GM23338 (cell line): ENCODE results near the gene NUP214. TPM values are rescaled to one million over a fixed set of nuclear protein-coding genes. Genes with fewer than 3 reads are reported as not detected.

ENCODE experiments used
- ATAC-seq: fragments of 200-7000 bp; cut with Tn5 transposase; 3 replicates; pipeline ENCODE4 v1.9.1; 2020
- DNase-seq: peaks from one replicate; pipeline ENCODE4 v3.0.0-alpha.2; 2015; ENCODE audit warnings: low spot score
- H2AFZ ChIP-seq: fragments of 200-600 bp; sonication (generic); 2 replicates; pipeline ENCODE4 v1.8.0; 2016; ENCODE audit warnings: antibody characterized with exemption, mild to moderate bottlenecking, moderate library complexity
- H3F3A ChIP-seq: fragments of 200-600 bp; sonication (generic); replicated peaks from 2 replicates; pipeline ENCODE4 v1.8.0; 2017; ENCODE audit warnings: antibody characterized with exemption, mixed run types, low read depth
- H3K27ac ChIP-seq: fragments of 200-600 bp; sonication (generic); 2 replicates; pipeline ENCODE4 v1.6.1; 2016; ENCODE audit warnings: low read depth
- H3K27me3 ChIP-seq: fragments of 200-600 bp; sonication (generic); 2 replicates; pipeline ENCODE4 v1.8.0; 2016; ENCODE audit warnings: mild to moderate bottlenecking, mixed run types, moderate library complexity; ENCODE audit not compliant: insufficient read depth
- H3K36me3 ChIP-seq: fragments of 200-600 bp; sonication (generic); 2 replicates; pipeline ENCODE4 v1.8.0; 2016; ENCODE audit warnings: mild to moderate bottlenecking; ENCODE audit not compliant: insufficient read depth
- H3K4me1 ChIP-seq: fragments of 200-600 bp; sonication (generic); 2 replicates; pipeline ENCODE4 v1.8.0; 2016; ENCODE audit warnings: mild to moderate bottlenecking, moderate library complexity; ENCODE audit not compliant: insufficient read depth
- H3K4me2 ChIP-seq: fragments of 200-600 bp; sonication (generic); 2 replicates; pipeline ENCODE4 v1.7.1; 2017; ENCODE audit warnings: mixed run types
- H3K4me3 ChIP-seq: fragments of 200-600 bp; sonication (generic); 2 replicates; pipeline ENCODE4 v1.6.1; 2016; ENCODE audit warnings: mixed run types
- H3K79me2 ChIP-seq: fragments of 200-600 bp; sonication (generic); replicated peaks from 2 replicates; pipeline ENCODE4 v1.8.0; 2017; ENCODE audit warnings: mild to moderate bottlenecking; ENCODE audit not compliant: insufficient read depth
- H3K9me2 ChIP-seq: fragments of 200-600 bp; sonication (generic); 2 replicates; pipeline ENCODE4 v1.8.0; 2017; ENCODE audit not compliant: insufficient read depth
- H4K20me1 ChIP-seq: fragments of 200-600 bp; sonication (generic); replicated peaks from 2 replicates; pipeline ENCODE4 v1.8.0; 2017; ENCODE audit warnings: mild to moderate bottlenecking; ENCODE audit not compliant: insufficient read depth
- H3K27ac Mint-ChIP-seq: 2 replicates; pipeline ENCODE4 v1.8.0; 2020; ENCODE audit warnings: inconsistent platforms, mild to moderate bottlenecking, moderate library complexity, mixed read lengths
- H3K27me3 Mint-ChIP-seq: 3 replicates; pipeline ENCODE4 v1.8.0; 2022; ENCODE audit warnings: low read depth, mild to moderate bottlenecking, moderate library complexity, mixed read lengths, inconsistent platforms; ENCODE audit not compliant: insufficient read depth, poor library complexity
- H3K36me3 Mint-ChIP-seq: 3 replicates; pipeline ENCODE4 v1.8.0; 2021; ENCODE audit warnings: low read depth, mild to moderate bottlenecking, inconsistent platforms, moderate library complexity, mixed read lengths
- H3K4me1 Mint-ChIP-seq: 3 replicates; pipeline ENCODE4 v1.8.0; 2020; ENCODE audit warnings: mild to moderate bottlenecking, inconsistent platforms, mixed read lengths
- H3K4me3 Mint-ChIP-seq: 3 replicates; pipeline ENCODE4 v1.8.0; 2021; ENCODE audit warnings: moderate library complexity, mild to moderate bottlenecking, inconsistent platforms, mixed read lengths
- H3K9me3 Mint-ChIP-seq: 3 replicates; pipeline ENCODE4 v1.8.0; 2020; ENCODE audit warnings: moderate library complexity, mild to moderate bottlenecking, inconsistent platforms, mixed read lengths
- CREB1 ChIP-seq: fragments of 250-450 bp; sonication (Bioruptor Pico); IDR thresholded peaks from 2 replicates; pipeline ENCODE4 v1.5.0; 2020; ENCODE audit warnings: low read depth, mild to moderate bottlenecking, moderate library complexity
- CTCF ChIP-seq, 2 experiments: fragments of 200-600 bp in 1 of 2; sonication (generic) in 1 of 2; conservative IDR thresholded peaks; 2 replicates each; pipeline versions ENCODE4 v1.5.1 to v1.6.1; 2016 to 2017; ENCODE audit warnings: antibody characterized with exemption in 2 of 2, low read depth in 2 of 2, mild to moderate bottlenecking in 2 of 2, moderate library complexity in 1 of 2
- ETS1 ChIP-seq: IDR thresholded peaks from 2 replicates; pipeline ENCODE4 v1.6.1; 2016; ENCODE audit warnings: antibody characterized with exemption
- EZH2 ChIP-seq: fragments of 200-600 bp; sonication (generic); IDR thresholded peaks from one replicate; pipeline ENCODE4 v1.8.0; 2017; ENCODE audit warnings: antibody characterized with exemption, mild to moderate bottlenecking, low read depth; ENCODE audit not compliant: unreplicated experiment
- EZH2phosphoT487 ChIP-seq: fragments of 200-600 bp; sonication (generic); IDR thresholded peaks from one replicate; pipeline ENCODE4 v1.8.1; 2018; ENCODE audit warnings: antibody characterized with exemption; ENCODE audit not compliant: unreplicated experiment
- NANOG ChIP-seq: IDR thresholded peaks from 2 replicates; pipeline ENCODE4 v1.6.1; 2016; ENCODE audit warnings: antibody characterized with exemption, borderline replicate concordance
- POLR2AphosphoS5 ChIP-seq: IDR thresholded peaks from 2 replicates; pipeline ENCODE4 v1.6.1; 2016; ENCODE audit warnings: antibody characterized with exemption, low read depth
- REST ChIP-seq: IDR thresholded peaks from one replicate; pipeline ENCODE4 v1.6.1; 2018; ENCODE audit warnings: antibody characterized with exemption; ENCODE audit not compliant: unreplicated experiment
- ZNF114 ChIP-seq: fragments of 250-450 bp; sonication (Bioruptor Pico); IDR thresholded peaks from 2 replicates; pipeline ENCODE4 v1.5.0; 2020; ENCODE audit warnings: mild to moderate bottlenecking, moderate library complexity
- ZNF331 ChIP-seq: fragments of 250-450 bp; sonication (Bioruptor Pico); IDR thresholded peaks from 2 replicates; pipeline ENCODE4 v1.5.0; 2020; ENCODE audit warnings: low read depth, mild to moderate bottlenecking, moderate library complexity
- ZNF462 ChIP-seq: fragments of 250-450 bp; sonication (Bioruptor Pico); IDR thresholded peaks from 2 replicates; pipeline ENCODE4 v1.5.0; 2020; ENCODE audit warnings: mild to moderate bottlenecking, moderate library complexity
- polyA plus RNA-seq: library from polyadenylated mRNA; unstranded; fragments of >200 nt; fragmentation: Nextera tagmentation; extraction: Ambion mirVana; gene quantifications from 2 replicates; pipeline ENCODE4 v1.2.1, GENCODE V29; 2016
- total RNA-seq: library from RNA; depleted of rRNA; stranded (reverse); fragments of >200 nt; shearing (Covaris generic); gene quantifications from 2 replicates; pipeline ENCODE4 v1.2.3, GENCODE V29; 2014

Gene NUP214
- total and polyA plus RNA-seq, 2 experiments from 2014 or later, result 36.0 to 57.0 TPM

- peaks cover 4% of the 10 kb centered on the region for H3K36me3 Mint-ChIP-seq
- Histone ChIP-seq H4K20me1 (no peaks in the 10 kb centered on the region), H3K4me2 (no peak overlapping the region), H2AFZ (no peak overlapping the region), H3K36me3 (no peaks in the 10 kb centered on the region), H3K4me3 (no peak overlapping the region), H3K27ac (no peak overlapping the region), H3K79me2 (no peaks in the 10 kb centered on the region), H3F3A (no peaks in the 10 kb centered on the region; the same call in 1 of the 2 replicates), H3K9me2 (no peaks in the 10 kb centered on the region), H3K27me3 (no peaks in the 10 kb centered on the region), H3K4me1 (peaks cover 19% of the 10 kb centered on the region)
- ATAC-seq (no peak), DNase-seq (no peak)
- TF ChIP-seq EZH2 (no peak), CREB1 (no peak), POLR2AphosphoS5 (no peak), EZH2phosphoT487 (no peak), NANOG (no peak), REST (no peak), ZNF331 (CRISPR knock-in tag) (no peak), ZNF114 (CRISPR knock-in tag) (no peak), CTCF (conservative IDR thresholded peaks at IDR 0.05; ENCODE audit: low read depth in 2 of 2) (no peak), ETS1 (no peak), ZNF462 (CRISPR knock-in tag) (no peak)
- no peak overlapping the region for H3K4me3 Mint-ChIP-seq
- H3K9me3 Mint-ChIP-seq, result peaks cover 17% of the 10 kb centered on the region
- peaks cover 26% of the 10 kb centered on the region for H3K4me1 Mint-ChIP-seq
- peaks cover 9% of the 10 kb centered on the region for H3K27me3 Mint-ChIP-seq
- no peak overlapping the region; the same call in 1 of the 2 replicates for H3K27ac Mint-ChIP-seq
Measured at GRCh38 chr9:131240047-131240921, 114.9 kb downstream of the NUP214 start.
